LNCaP clone FGC (cell line): ENCODE data around the gene HMGA1.
"Not testable (repeated sequence)": the region's sequence is repeated elsewhere in the genome, so short reads cannot be mapped to it uniquely, and the experiment has no call there.

Experiments
- DNase-seq: peaks from one replicate; pipeline ENCODE4 v3.0.0-alpha.2; 2011; ENCODE audit warnings: low read depth
- H3K4me3 ChIP-seq: 2 replicates; pipeline ENCODE4 v1.5.1; 2011; ENCODE audit warnings: mild to moderate bottlenecking, low read depth, low read length, control low read depth
- TF ChIP-seq, protein P1 (sequence below): IDR thresholded peaks from 2 replicates; pipeline ENCODE4 v1.5.1; 2012; ENCODE audit warnings: mild to moderate bottlenecking; ENCODE audit not compliant: control insufficient read depth, insufficient read depth; ENCODE audit errors: extremely low read depth

The HMGA1 gene

DNA sequence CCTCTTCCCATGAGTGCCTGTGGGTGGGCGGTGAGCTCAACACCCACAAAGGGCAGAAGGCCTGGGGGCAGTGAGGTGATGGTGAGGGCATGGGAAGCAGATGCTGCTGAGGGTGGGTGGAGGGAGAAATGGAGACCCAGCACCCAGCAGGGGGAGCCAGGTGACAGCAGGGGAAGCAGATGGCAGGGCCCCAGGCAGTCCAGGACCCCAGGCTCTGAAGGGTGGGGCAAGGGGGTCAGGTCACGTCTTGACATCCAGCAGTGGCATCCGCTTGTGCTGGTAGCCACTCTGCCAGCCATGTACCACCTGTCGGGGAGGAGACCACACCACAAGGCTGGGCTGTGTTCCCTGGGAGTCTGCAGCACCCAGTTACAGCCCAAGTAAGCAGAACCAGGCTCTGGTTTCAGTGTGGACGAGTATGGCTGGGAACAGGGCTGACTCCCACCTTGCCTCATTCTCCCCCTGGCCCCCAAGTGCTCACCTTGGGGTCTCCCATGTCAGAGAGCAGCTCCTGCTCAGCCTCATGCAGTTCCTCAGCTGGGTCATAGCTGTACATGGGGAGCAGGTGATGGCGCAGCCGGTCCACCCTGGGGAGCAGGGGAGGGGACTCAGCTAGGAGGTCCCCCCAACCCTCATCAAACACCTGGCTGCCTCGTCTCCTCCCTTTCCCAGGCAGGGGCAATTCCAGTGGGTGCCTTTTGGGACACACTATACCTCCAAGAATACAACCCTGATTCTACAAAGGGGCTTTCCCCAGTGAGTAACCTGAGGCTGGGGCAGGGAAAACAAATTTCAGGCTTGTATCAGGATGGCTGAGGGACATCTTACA, 10.1 kb downstream of the HMGA1 start:
- no peak for DNase-seq

DNA sequence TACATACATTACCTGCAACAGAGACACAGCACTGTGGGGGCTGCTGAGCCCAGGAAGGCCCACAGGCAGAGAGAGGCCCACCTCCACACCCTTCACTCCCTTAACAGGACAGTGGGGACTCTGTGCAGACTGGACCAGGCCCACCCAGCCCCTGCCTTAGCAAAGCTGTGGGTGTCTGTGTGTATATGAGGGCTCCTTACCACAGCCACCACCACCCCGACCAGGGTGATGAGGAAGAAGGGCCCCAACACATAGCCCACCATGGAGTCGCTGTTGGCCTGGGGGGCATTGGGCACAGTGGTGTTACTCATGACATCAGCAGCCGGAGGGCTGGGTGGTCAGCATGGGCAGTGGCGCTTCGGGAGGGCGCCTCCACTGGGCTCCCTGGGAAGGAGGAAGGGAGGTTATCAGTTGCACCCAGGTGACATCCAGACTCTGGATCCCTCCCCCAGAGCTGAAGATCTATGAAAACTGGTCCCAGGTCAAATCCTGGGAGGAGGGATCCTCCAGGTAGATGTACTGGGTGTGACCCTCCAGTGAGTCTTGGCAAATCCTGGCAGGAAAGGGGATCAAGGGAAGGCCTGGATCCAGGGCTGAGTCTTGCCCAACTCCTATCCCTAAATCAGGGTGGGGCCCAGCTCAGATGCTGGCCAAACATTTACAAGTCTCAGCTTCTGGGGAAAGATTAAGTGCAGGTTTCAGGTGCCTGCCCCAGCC, 11.0 kb downstream of the HMGA1 start:
- TF ChIP-seq, protein P1, sequence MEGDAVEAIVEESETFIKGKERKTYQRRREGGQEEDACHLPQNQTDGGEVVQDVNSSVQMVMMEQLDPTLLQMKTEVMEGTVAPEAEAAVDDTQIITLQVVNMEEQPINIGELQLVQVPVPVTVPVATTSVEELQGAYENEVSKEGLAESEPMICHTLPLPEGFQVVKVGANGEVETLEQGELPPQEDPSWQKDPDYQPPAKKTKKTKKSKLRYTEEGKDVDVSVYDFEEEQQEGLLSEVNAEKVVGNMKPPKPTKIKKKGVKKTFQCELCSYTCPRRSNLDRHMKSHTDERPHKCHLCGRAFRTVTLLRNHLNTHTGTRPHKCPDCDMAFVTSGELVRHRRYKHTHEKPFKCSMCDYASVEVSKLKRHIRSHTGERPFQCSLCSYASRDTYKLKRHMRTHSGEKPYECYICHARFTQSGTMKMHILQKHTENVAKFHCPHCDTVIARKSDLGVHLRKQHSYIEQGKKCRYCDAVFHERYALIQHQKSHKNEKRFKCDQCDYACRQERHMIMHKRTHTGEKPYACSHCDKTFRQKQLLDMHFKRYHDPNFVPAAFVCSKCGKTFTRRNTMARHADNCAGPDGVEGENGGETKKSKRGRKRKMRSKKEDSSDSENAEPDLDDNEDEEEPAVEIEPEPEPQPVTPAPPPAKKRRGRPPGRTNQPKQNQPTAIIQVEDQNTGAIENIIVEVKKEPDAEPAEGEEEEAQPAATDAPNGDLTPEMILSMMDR = no peak
- no peak for DNase-seq
- H3K4me3 ChIP-seq = peak overlapping the region; percentile 81

More for the DNA sequence above, 10.1 kb downstream of the HMGA1 start:
- no peak overlapping the region for H3K4me3 ChIP-seq
- TF ChIP-seq, protein P1 = peak; percentile 52

DNA sequence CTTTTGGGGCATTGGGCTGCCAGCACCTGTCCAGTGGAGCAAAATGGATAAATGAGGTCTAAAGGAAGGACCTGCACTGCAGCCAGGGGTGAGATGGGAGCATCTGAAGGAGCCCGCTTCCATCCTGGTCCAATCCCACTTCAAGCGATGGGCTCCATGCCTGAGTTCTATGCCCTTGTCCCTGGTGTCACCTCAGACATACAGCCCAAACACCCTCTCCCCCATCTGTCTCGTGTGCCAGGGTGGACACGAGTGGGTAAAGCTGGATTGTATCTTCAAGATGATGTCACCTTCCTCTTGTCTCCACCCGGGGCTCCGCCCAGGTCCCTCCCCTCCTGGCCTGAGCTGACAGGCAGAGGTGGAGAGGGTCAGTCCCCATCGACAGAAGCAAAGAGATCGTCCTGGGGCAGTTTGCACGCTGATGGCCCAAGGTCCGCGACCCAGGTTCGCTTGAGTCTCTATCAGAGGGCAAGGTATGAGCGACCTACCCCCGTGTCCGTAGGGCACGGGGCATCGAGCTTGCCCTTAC, 11.6 kb downstream of the HMGA1 start:
- H3K4me3 ChIP-seq = peak overlapping the region; percentile 81
- DNase-seq = no peak
- TF ChIP-seq, protein P1 = no peak

DNA sequence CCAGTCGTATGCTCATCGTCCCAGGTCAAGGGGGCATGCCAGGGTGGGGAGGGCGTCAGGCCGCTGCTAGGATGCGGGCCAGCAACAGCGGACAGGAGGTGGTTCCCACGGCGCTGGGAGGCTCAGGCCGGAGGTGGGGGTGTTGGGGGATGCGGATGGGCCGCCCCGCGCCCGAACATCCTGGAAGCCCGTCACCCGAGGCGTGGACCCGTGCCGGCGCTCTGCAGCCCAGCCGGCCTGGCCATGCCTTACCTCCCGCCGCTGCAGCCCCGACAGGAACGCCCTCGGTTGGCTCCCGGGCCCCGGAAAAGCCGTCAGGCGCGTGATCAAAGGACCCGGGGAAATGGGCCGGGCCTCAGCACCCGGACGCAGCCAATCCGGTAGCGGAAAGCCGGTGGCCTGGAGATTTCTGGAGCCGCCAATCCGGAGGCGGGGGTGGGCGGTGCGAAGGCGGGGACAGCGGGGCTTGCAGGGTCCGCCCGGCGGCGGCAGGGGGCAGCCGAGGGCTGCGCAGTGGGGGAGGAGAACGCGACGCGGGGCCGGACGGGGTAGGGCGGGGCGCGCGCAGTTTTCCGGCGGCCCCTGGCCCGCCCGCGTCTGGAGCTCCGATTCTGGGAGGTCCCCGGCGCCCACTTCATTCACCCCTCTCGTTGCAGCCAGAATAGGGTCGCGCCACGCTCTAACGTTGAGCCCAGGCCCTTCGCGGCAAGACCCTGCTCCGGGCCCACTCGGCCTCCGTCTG, 12.2 kb downstream of the HMGA1 start, which contains the start of gene SMIM29:
SMIM29 (minus strand) TSS at position 280 of the 742 bp plus-strand sequence. CDS start 1,215 bp downstream, outside the sequence.
- H3K4me3 ChIP-seq = peak within 1 kb of the TSS; percentile 81
- peak; percentile 80 for DNase-seq
- TF ChIP-seq, protein P1 = peak; percentile 93

DNA sequence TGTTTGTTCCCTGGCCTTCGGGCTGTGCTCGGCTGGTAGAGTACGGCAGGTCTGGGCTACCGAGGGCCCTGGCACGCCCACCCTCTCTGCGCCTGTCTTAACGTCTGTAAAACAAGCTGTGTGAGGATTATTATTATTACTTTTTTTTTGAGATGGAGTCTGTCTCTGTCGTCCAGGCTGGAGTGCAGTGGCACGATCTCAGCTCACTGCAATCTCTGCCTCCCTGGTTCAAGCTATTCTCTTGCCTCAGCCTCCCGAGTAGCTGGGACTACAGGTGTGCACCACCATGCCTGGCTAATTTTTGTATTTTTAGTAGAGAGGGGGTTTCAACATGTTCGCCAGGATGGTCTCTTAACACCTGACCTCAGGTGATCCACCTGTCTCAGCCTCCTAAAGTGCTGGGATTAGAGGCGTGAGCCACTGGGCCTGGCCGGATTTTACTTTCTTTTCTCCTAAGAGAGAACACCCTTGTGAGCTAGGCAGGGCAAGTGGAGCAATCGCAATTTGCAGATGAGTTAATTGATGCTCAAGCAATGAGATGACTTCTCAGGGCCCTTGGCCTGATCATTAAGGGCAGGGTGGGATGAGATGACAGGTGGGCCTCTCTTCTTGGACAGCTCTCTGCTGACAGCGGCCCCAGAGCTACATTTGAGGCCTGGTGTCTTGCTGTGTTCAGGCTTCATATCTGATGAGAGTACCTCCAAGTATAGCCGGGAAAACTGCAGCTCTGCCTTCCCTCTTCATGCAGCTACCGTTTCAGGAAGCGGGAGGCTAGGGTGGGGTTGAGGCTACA, 13.0 kb downstream of the HMGA1 start:
- no peak for DNase-seq

DNA sequence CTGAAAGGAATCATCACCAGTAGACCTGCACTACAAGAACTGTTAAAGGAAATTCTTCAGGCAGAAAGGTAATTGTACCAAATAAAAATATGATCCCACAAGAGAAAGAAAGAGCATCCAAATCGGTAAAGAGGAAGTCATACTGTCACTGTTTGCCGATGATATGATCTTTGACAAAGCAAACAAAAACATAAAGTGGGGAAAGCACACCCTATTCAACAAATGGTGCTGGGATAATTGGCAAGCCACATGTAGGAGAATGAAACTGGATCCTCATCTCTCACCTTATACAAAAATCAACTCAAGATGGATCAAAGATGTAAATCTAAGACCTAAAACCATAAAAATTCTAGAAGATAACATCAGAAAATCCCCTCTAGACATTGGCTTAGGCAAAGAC, 15.7 kb downstream of the HMGA1 start:
- peak; percentile 69 for DNase-seq
- not testable (repeated sequence) for H3K4me3 ChIP-seq

More for the DNA sequence above, 13.0 kb downstream of the HMGA1 start:
- H3K4me3 ChIP-seq = peak overlapping the region; percentile 81
- TF ChIP-seq, protein P1 = no peak
